Thyroid gland (tissue), 4 donors: ENCODE results near the gene MOB3A.

Experiments
- CTCF ChIP-seq, 6 experiments: fragments of 200-600 bp in 3 of 6; fragments of 450-650 bp in 3 of 6; sonication (generic) in 3 of 6; IDR thresholded peaks; one replicate each; pipeline ENCODE4 v1.5.1; 2016 to 2019; ENCODE audit warnings: antibody characterized with exemption in 6 of 6, mild to moderate bottlenecking in 2 of 6, inconsistent platforms in 1 of 6, moderate library complexity in 1 of 6
- POLR2A ChIP-seq, 2 donors: fragments of 450-650 bp; IDR thresholded peaks; one replicate each; pipeline ENCODE4 v1.6.1; 2017; ENCODE audit warnings: antibody characterized with exemption in 2 of 2, mild to moderate bottlenecking in 2 of 2, moderate library complexity in 1 of 2

- TF ChIP-seq CTCF (IDR thresholded peaks at IDR 0.05) = no peak
- no peak for TF ChIP-seq POLR2A (IDR thresholded peaks at IDR 0.05)
Observed at GRCh38 chr19:2048959-2049740, 47.0 kb downstream of the MOB3A start.
